Tibial artery (tissue), 4 donors: ENCODE results near the gene TMED10.
A peak's percentile ranks its signal among the peaks of the same experiment; 100 is the strongest.
"Not testable (repeated sequence)": the region's sequence is repeated elsewhere in the genome, so short reads cannot be mapped to it uniquely, and the experiment has no call there.

Source experiments
- DNase-seq, 2 donors: peaks; one replicate each; pipeline ENCODE4 v3.0.0-alpha.2; 2019
- H3K27ac ChIP-seq, 2 donors: fragments of 200-600 bp; sonication (generic) in 1 of 2; 1 replicate in 1 of 2; 2 replicates in 1 of 2; pipeline ENCODE4 v1.5.1; 2018 to 2019; ENCODE audit warnings: mild to moderate bottlenecking in 1 of 2
- H3K27me3 ChIP-seq, 2 donors: fragments of 200-600 bp; sonication (generic) in 1 of 2; one replicate each; pipeline versions ENCODE4 v1.5.1 to v1.6.0; 2016 to 2019
- H3K36me3 ChIP-seq, 3 donors: fragments of 200-600 bp; sonication (generic) in 2 of 3; one replicate each; pipeline ENCODE4 v1.5.1; 2016 to 2019; ENCODE audit warnings: mild to moderate bottlenecking in 2 of 3
- H3K4me1 ChIP-seq, 4 donors: fragments of 200-600 bp; sonication (generic) in 2 of 4; 1 replicate in 3 of 4; 2 replicates in 1 of 4; pipeline ENCODE4 v1.5.1; 2016 to 2019
- H3K4me3 ChIP-seq, 2 donors: fragments of 200-600 bp; sonication (generic) in 1 of 2; 1 replicate in 1 of 2; 2 replicates in 1 of 2; pipeline ENCODE4 v1.5.1; 2018 to 2019; ENCODE audit warnings: mild to moderate bottlenecking in 2 of 2
- H3K9me3 ChIP-seq, 3 donors: fragments of 200-600 bp; sonication (generic) in 1 of 3; one replicate each; pipeline ENCODE4 v1.5.1; 2016 to 2019
- CTCF ChIP-seq, 2 experiments: fragments of 200-600 bp in 1 of 2; fragments of 450-650 bp in 1 of 2; IDR thresholded peaks; one replicate each; pipeline ENCODE4 v1.5.1; 2017 to 2019; ENCODE audit warnings: antibody characterized with exemption in 2 of 2, mild to moderate bottlenecking in 1 of 2, moderate library complexity in 1 of 2
- intact Hi-C: fragments of 100-400 bp; cut with DNase I; formaldehyde crosslinking; loops from one replicate; pipeline ENCODE4 v1.15.0; 2023; ENCODE audit warnings: low total_unique reads

The TMED10 gene

GRCh38 chr14:75128596-75128990 lies 47.8 kb downstream of the TMED10 start:
- DNase-seq: no peak
- no peak for TF ChIP-seq CTCF (IDR thresholded peaks at IDR 0.05)
- Histone ChIP-seq H3K27ac (no peak overlapping the region), H3K4me3 (no peak overlapping the region), H3K36me3 (peaks cover 4 to 15% (median 6%) of the 10 kb centered on the region in 3 donors), H3K9me3 (no peaks in the 10 kb centered on the region), H3K27me3 (no peaks in the 10 kb centered on the region), H3K4me1 (peaks cover 2 to 44% (median 21%) of the 10 kb centered on the region in 4 donors)
- intact Hi-C loops: loop anchor here (5.0 kb wide), 1 partner anchor 109 kb away; no protein-coding TSS in a partner anchor

DNA sequence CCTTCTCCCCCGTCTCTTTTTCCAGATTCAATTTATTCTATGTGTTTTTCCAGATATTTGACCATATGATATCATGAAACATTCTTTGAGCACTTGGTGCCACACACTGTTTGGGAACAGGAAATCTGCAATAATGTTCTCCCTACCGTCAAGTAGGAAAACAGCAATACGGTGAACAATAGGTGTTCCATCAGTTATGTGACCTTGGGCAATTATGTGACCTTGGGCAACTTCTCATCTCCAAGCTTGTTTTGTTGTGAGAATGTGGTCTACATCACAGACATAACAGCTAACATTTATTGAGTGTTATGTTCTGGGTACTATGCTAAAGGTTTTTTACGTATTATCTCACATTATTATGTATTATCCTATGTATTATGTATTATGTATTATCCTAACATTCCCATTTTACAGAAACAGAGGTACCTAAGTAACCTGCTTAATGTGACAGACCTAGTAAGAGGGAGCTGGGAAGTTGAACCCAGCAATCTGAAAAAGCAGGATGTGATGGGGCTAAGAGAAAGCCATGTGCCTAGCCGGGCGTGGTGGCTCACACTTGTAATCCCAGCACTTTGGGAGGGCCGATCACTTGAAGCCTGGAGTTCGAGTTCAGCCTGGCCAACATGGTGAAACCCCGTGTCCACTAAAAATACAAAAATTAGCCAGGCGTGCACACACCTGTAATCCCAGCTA lies 48.4 kb downstream of the TMED10 start:
- H3K4me1 ChIP-seq: peaks cover 2 to 44% (median 21%) of the 10 kb centered on the region in 4 donors
- intact Hi-C loops: loop anchor here (5.0 kb wide), 1 partner anchor 109 kb away; no protein-coding TSS in a partner anchor

GRCh38 chr14:75127474-75127820 lies 49.0 kb downstream of the TMED10 start:
- peak overlapping the region; percentile 87 to 88 for H3K4me3 ChIP-seq
- DNase-seq, H3K27me3 ChIP-seq, H3K9me3 ChIP-seq: not testable (repeated sequence)
- peak overlapping the region; percentile 94 to 96 for H3K27ac ChIP-seq
- H3K36me3 ChIP-seq: peaks cover 0 to 10% (median 0%) of the 10 kb centered on the region in 3 donors
- intact Hi-C loops: loop anchor here (5.0 kb wide), 1 partner anchor 110 kb away; no protein-coding TSS in a partner anchor
- H3K4me1 ChIP-seq: peaks cover 2 to 44% (median 21%) of the 10 kb centered on the region in 4 donors

More for the DNA sequence above, 48.4 kb downstream of the TMED10 start:
- Histone ChIP-seq H3K27ac (peak overlapping the region; percentile 94 to 96), H3K27me3 (no peaks in the 10 kb centered on the region), H3K4me3 (peak overlapping the region; percentile 87 to 88), H3K36me3 (peaks cover 0 to 10% (median under 1%) of the 10 kb centered on the region in 3 donors), H3K9me3 (no peaks in the 10 kb centered on the region)
- TF ChIP-seq CTCF (IDR thresholded peaks at IDR 0.05): no peak
- DNase-seq: no peak

- no peaks in the 10 kb centered on the region for H3K27me3 ChIP-seq
- intact Hi-C loops: loop anchor here (5.0 kb wide), 1 partner anchor 110 kb away; no protein-coding TSS in a partner anchor
- TF ChIP-seq CTCF (IDR thresholded peaks at IDR 0.05): no peak
These were observed 49.5 kb downstream of the TMED10 start, which contains the start of gene NEK9 for GRCh38 chr14:75126679-75127473. TSS of gene NEK9 (minus strand) at chr14:75127048. CDS start at chr14:75126921, 127 bp downstream.

GRCh38 chr14:75126121-75126544 lies 50.3 kb downstream of the TMED10 start:
- Histone ChIP-seq H3K36me3 (peaks cover 0 to 10% (median 6%) of the 10 kb centered on the region in 3 donors), H3K27me3 (no peaks in the 10 kb centered on the region), H3K9me3 (no peaks in the 10 kb centered on the region), H3K4me1 (peaks cover 2 to 44% (median 21%) of the 10 kb centered on the region in 4 donors), H3K27ac (peak overlapping the region; percentile 94 to 96), H3K4me3 (peak overlapping the region; percentile 87 to 88)
- intact Hi-C loops: loop anchor here (5.0 kb wide), 1 partner anchor 111 kb away; no protein-coding TSS in a partner anchor
- no peak for TF ChIP-seq CTCF (IDR thresholded peaks at IDR 0.05)
- DNase-seq: no peak

More at GRCh38 chr14:75126679-75127473, 49.5 kb downstream of the TMED10 start, which contains the start of gene NEK9:
- Histone ChIP-seq H3K36me3 (peaks cover 0 to 10% (median 0%) of the 10 kb centered on the region in 3 donors), H3K4me3 (peak within 1 kb of the TSS; percentile 87 to 88), H3K9me3 (no peaks in the 10 kb centered on the region), H3K27ac (peak within 1 kb of the TSS; percentile 94 to 96), H3K4me1 (peaks cover 2 to 44% (median 21%) of the 10 kb centered on the region in 4 donors)
- peak; percentile 89 to 95 for DNase-seq
